ENCODE measurements around the gene SND1.

SND1 gene

DNA sequence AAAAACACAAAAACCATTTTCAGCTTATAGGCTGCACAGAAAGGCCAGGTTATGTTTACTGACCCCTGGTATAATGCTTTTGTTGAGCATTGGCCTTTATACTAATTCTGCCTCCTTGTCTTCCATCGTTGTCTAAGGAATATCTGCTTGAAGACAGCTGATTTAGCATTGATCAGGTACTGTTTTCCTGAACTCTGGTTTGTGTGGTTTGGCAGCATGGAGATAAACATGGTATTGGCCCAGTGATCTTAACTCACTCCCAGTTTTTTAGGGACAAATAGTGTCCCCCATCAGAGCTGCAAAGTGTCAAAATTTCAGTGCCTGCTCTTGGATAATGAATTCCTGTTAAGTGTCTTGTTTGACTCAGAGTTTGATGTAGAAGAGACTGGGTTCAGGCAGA is 100.8 kb downstream of the SND1 start:
- H3K79me2 ChIP-seq (ENCODE audit: control insufficient read depth, low read length) = peaks cover 93% of the 10 kb centered on the region
- peaks cover 37% of the 10 kb centered on the region for H3K36me3 ChIP-seq (ENCODE audit: control insufficient read depth, low read length)
- H3K9me3 ChIP-seq (ENCODE audit: control insufficient read depth, insufficient read depth, low read length) = no peaks in the 10 kb centered on the region
- H4K20me1 ChIP-seq (ENCODE audit: control insufficient read depth, insufficient read depth, low read depth, low read length) = peaks cover 6% of the 10 kb centered on the region
- no peaks in the 10 kb centered on the region for H3K27me3 ChIP-seq (ENCODE audit: control insufficient read depth, low read length)
- H3K4me3 ChIP-seq (ENCODE audit: low read length) = no peak overlapping the region
- no peak overlapping the region for H3K27ac ChIP-seq (ENCODE audit: low read depth, low read length)
- no peaks in the 10 kb centered on the region for H3K4me1 ChIP-seq (ENCODE audit: control insufficient read depth, low read length)
- TF ChIP-seq, protein P1, sequence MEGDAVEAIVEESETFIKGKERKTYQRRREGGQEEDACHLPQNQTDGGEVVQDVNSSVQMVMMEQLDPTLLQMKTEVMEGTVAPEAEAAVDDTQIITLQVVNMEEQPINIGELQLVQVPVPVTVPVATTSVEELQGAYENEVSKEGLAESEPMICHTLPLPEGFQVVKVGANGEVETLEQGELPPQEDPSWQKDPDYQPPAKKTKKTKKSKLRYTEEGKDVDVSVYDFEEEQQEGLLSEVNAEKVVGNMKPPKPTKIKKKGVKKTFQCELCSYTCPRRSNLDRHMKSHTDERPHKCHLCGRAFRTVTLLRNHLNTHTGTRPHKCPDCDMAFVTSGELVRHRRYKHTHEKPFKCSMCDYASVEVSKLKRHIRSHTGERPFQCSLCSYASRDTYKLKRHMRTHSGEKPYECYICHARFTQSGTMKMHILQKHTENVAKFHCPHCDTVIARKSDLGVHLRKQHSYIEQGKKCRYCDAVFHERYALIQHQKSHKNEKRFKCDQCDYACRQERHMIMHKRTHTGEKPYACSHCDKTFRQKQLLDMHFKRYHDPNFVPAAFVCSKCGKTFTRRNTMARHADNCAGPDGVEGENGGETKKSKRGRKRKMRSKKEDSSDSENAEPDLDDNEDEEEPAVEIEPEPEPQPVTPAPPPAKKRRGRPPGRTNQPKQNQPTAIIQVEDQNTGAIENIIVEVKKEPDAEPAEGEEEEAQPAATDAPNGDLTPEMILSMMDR (IDR thresholded peaks at IDR 0.05; ENCODE audit: low read depth, low read length, poor library complexity, severe bottlenecking) = no peak
- TF ChIP-seq EZH2phosphoT487 (IDR thresholded peaks at IDR 0.05; ENCODE audit: borderline replicate concordance, low read length) = no peak
- no peaks in the 10 kb centered on the region for H3F3A ChIP-seq (ENCODE audit: control insufficient read depth, insufficient read depth)
- H3K9me2 ChIP-seq (replicated peaks; ENCODE audit: control insufficient read depth, low read length) = no peaks in the 10 kb centered on the region
- H3K4me2 ChIP-seq (ENCODE audit: low read length) = no peak overlapping the region

DNA sequence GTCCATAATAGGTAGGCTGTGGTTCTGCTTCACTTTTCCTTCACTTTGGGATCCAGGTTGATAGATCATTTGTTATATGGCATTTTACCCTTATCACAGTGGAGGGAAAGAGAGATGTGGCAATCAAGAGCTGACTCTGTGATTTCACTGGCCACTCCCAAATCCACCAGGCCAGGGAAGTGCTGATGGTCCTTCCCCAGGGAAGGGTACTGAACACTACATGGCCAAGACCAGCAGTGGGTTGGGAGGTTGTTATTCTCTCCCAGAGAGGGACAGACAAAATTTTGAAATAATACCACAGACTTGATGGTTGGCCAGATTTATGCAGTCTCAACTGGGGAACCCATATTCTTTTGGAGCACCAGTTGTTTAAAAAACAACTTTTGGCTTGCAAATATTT is 102.5 kb downstream of the SND1 start:
- H3K4me2 ChIP-seq (ENCODE audit: low read length) = no peak overlapping the region
- peaks cover 6% of the 10 kb centered on the region for H4K20me1 ChIP-seq (ENCODE audit: control insufficient read depth, insufficient read depth, low read depth, low read length)
- no peak for TF ChIP-seq EZH2phosphoT487 (IDR thresholded peaks at IDR 0.05; ENCODE audit: borderline replicate concordance, low read length)
- TF ChIP-seq, protein P1 (IDR thresholded peaks at IDR 0.05; ENCODE audit: low read depth, low read length, poor library complexity, severe bottlenecking) = no peak
- H3K9me2 ChIP-seq (replicated peaks; ENCODE audit: control insufficient read depth, low read length) = no peaks in the 10 kb centered on the region
- H3F3A ChIP-seq (ENCODE audit: control insufficient read depth, insufficient read depth) = no peaks in the 10 kb centered on the region
- no peak overlapping the region for H3K27ac ChIP-seq (ENCODE audit: low read depth, low read length)
- peaks cover 93% of the 10 kb centered on the region for H3K79me2 ChIP-seq (ENCODE audit: control insufficient read depth, low read length)
- H3K9me3 ChIP-seq (ENCODE audit: control insufficient read depth, insufficient read depth, low read length) = no peaks in the 10 kb centered on the region
- no peak overlapping the region for H3K4me3 ChIP-seq (ENCODE audit: low read length)
- H3K36me3 ChIP-seq (ENCODE audit: control insufficient read depth, low read length) = peaks cover 30% of the 10 kb centered on the region
- H3K4me1 ChIP-seq (ENCODE audit: control insufficient read depth, low read length) = no peaks in the 10 kb centered on the region
- H3K27me3 ChIP-seq (ENCODE audit: control insufficient read depth, low read length) = no peaks in the 10 kb centered on the region

DNA sequence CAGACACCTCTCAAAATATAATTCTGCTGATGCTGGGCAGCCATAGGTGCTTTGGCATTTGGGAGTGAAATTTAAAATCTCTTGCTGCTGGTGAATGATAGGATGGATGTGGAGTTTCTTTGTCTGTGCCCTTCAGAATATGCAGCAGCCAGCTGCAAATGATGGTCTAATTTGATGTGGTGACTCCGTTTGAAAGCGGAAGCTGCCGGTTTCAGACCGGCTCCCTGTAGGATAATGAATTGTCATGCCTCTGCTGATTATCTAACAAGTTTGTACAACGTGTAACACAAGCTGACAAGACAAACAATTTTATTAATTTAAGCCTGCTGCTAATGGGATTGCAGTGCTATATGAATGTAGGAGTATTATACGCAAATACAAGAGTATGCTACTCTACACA is 103.5 kb downstream of the SND1 start:
- Histone ChIP-seq H3K4me3 (ENCODE audit: low read length) (no peak overlapping the region), H3F3A (ENCODE audit: control insufficient read depth, insufficient read depth) (no peaks in the 10 kb centered on the region), H3K9me3 (ENCODE audit: control insufficient read depth, insufficient read depth, low read length) (no peaks in the 10 kb centered on the region), H3K27ac (ENCODE audit: low read depth, low read length) (no peak overlapping the region), H3K4me2 (ENCODE audit: low read length) (no peak overlapping the region), H3K36me3 (ENCODE audit: control insufficient read depth, low read length) (peaks cover 30% of the 10 kb centered on the region), H3K4me1 (ENCODE audit: control insufficient read depth, low read length) (no peaks in the 10 kb centered on the region), H3K79me2 (ENCODE audit: control insufficient read depth, low read length) (peaks cover 91% of the 10 kb centered on the region), H3K9me2 (replicated peaks; ENCODE audit: control insufficient read depth, low read length) (no peaks in the 10 kb centered on the region), H3K27me3 (ENCODE audit: control insufficient read depth, low read length) (no peaks in the 10 kb centered on the region), H4K20me1 (ENCODE audit: control insufficient read depth, insufficient read depth, low read depth, low read length) (peaks cover 10% of the 10 kb centered on the region)
- no peak for TF ChIP-seq EZH2phosphoT487 (IDR thresholded peaks at IDR 0.05; ENCODE audit: borderline replicate concordance, low read length)
- TF ChIP-seq, protein P1 (IDR thresholded peaks at IDR 0.05; ENCODE audit: low read depth, low read length, poor library complexity, severe bottlenecking) = no peak

DNA sequence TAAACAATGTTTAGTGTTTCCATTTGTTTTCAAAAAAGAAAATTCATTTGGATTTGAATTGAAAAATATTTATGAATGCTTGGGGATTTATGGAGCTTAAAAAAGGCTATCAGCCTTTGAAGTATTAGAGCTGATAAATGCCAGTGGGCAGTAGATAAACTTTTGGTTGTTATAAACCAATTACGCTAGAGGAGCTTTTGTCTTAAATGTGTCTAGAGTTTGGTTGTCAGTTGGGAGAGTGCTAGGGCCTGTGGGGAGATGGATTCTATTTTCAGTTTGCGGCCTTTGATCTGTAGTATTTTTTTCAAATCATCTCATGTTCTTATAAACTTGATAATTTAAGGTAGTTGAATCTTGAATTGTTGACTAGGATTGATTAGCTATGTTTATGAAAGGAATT is 104.0 kb downstream of the SND1 start:
- Histone ChIP-seq H4K20me1 (ENCODE audit: control insufficient read depth, insufficient read depth, low read depth, low read length) (peaks cover 10% of the 10 kb centered on the region), H3K9me3 (ENCODE audit: control insufficient read depth, insufficient read depth, low read length) (no peaks in the 10 kb centered on the region), H3K4me2 (ENCODE audit: low read length) (no peak overlapping the region), H3K27me3 (ENCODE audit: control insufficient read depth, low read length) (no peaks in the 10 kb centered on the region), H3K79me2 (ENCODE audit: control insufficient read depth, low read length) (peaks cover 91% of the 10 kb centered on the region), H3K4me3 (ENCODE audit: low read length) (no peak overlapping the region), H3F3A (ENCODE audit: control insufficient read depth, insufficient read depth) (no peaks in the 10 kb centered on the region), H3K9me2 (replicated peaks; ENCODE audit: control insufficient read depth, low read length) (no peaks in the 10 kb centered on the region), H3K36me3 (ENCODE audit: control insufficient read depth, low read length) (peaks cover 30% of the 10 kb centered on the region), H3K4me1 (ENCODE audit: control insufficient read depth, low read length) (no peaks in the 10 kb centered on the region), H3K27ac (ENCODE audit: low read depth, low read length) (no peak overlapping the region)
- TF ChIP-seq EZH2phosphoT487 (IDR thresholded peaks at IDR 0.05; ENCODE audit: borderline replicate concordance, low read length) = no peak
- TF ChIP-seq, protein P1 (IDR thresholded peaks at IDR 0.05; ENCODE audit: low read depth, low read length, poor library complexity, severe bottlenecking) = no peak
